NK-92 treated with Interleukin-12 subunit alpha and Interleukin-12 subunit beta, amount 100 ng/mL, for 24 hours (cell line): ENCODE data around the gene GRID2.

Experiments
- DNase-seq: peaks from one replicate; lab custom pipeline; 2025; lab: John Stamatoyannopoulos, UW

Gene GRID2

GRCh38 chr4:93756101-93756500 lies 1452.3 kb downstream of the GRID2 start:
- no peak for DNase-seq

- DNase-seq, result no peak
These were observed 1455.7 kb downstream of the GRID2 start for GRCh38 chr4:93759506-93759905.

GRCh38 chr4:93760284-93760683 lies 1456.5 kb downstream of the GRID2 start:
- no peak for DNase-seq

- no peak for DNase-seq
These were observed 1457.5 kb downstream of the GRID2 start for GRCh38 chr4:93761286-93761685.

- DNase-seq, result no peak
These were observed 1461.0 kb downstream of the GRID2 start for GRCh38 chr4:93764639-93765246.

- DNase-seq, result no peak
These were observed 1464.2 kb downstream of the GRID2 start for GRCh38 chr4:93767917-93768316.

GRCh38 chr4:93770201-93770600 lies 1466.4 kb downstream of the GRID2 start:
- no peak for DNase-seq

- no peak for DNase-seq
These were observed 1468.1 kb downstream of the GRID2 start for GRCh38 chr4:93771640-93772411.

- no peak for DNase-seq
These were observed 1469.1 kb downstream of the GRID2 start for GRCh38 chr4:93772858-93773257.

- no peak for DNase-seq
These were observed 1471.8 kb downstream of the GRID2 start for GRCh38 chr4:93775551-93775950.

GRCh38 chr4:93776386-93777080 lies 1472.8 kb downstream of the GRID2 start:
- no peak for DNase-seq

GRCh38 chr4:93777081-93777460 lies 1473.3 kb downstream of the GRID2 start:
- DNase-seq, result no peak

GRCh38 chr4:93779228-93779627 lies 1475.5 kb downstream of the GRID2 start:
- no peak for DNase-seq

- DNase-seq, result no peak
These were observed 1476.3 kb downstream of the GRID2 start for GRCh38 chr4:93780080-93780479.

GRCh38 chr4:93781198-93781597 lies 1477.4 kb downstream of the GRID2 start:
- no peak for DNase-seq

- no peak for DNase-seq
These were observed 1482.4 kb downstream of the GRID2 start for GRCh38 chr4:93786149-93786548.

GRCh38 chr4:93788712-93789111 lies 1484.9 kb downstream of the GRID2 start:
- DNase-seq, result no peak

- no peak for DNase-seq
These were observed 1487.9 kb downstream of the GRID2 start for GRCh38 chr4:93791570-93792195.

- DNase-seq, result no peak
These were observed 1498.3 kb downstream of the GRID2 start for GRCh38 chr4:93802045-93802444.

GRCh38 chr4:93809773-93810172 lies 1506.0 kb downstream of the GRID2 start:
- no peak for DNase-seq

GRCh38 chr4:93810340-93810992 lies 1506.7 kb downstream of the GRID2 start:
- no peak for DNase-seq

GRCh38 chr4:93813092-93813491 lies 1509.3 kb downstream of the GRID2 start:
- DNase-seq, result no peak
